Measurements from ENCODE around the gene ABLIM2.

DNA sequence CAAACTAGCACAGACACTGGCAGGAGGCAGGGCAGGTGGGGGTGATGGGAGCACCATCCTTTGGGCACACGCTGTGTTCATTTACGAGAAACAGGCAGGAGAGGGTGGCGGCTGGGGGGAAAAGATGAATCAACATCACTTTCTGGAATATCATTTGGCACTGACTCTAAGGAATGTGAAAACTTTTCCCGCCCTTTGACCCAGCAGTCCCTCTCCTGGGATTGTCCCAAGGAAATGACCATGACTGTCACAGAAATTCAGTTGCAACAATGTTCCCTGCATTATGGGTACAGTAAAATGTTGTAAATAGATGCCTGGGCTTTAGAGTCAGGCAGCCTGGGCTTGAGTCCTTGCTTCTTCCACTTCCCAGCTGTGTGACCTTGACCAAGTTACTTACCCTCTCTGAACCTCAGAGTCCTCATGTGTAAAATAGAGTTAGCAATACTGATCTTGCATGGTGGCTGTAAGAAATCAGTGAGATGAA lies 58.6 kb downstream of the ABLIM2 start:
- TF ChIP-seq, protein P1, sequence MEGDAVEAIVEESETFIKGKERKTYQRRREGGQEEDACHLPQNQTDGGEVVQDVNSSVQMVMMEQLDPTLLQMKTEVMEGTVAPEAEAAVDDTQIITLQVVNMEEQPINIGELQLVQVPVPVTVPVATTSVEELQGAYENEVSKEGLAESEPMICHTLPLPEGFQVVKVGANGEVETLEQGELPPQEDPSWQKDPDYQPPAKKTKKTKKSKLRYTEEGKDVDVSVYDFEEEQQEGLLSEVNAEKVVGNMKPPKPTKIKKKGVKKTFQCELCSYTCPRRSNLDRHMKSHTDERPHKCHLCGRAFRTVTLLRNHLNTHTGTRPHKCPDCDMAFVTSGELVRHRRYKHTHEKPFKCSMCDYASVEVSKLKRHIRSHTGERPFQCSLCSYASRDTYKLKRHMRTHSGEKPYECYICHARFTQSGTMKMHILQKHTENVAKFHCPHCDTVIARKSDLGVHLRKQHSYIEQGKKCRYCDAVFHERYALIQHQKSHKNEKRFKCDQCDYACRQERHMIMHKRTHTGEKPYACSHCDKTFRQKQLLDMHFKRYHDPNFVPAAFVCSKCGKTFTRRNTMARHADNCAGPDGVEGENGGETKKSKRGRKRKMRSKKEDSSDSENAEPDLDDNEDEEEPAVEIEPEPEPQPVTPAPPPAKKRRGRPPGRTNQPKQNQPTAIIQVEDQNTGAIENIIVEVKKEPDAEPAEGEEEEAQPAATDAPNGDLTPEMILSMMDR (IDR thresholded peaks at IDR 0.05): no peak
- TF ChIP-seq EP300 (IDR thresholded peaks at IDR 0.05) (peak; percentile 77), POLR2A (IDR thresholded peaks at IDR 0.05; ENCODE audit: low read depth) (no peak), POLR2AphosphoS5 (IDR thresholded peaks at IDR 0.05) (peak; percentile 64 to 76)
